Natural killer cell treated with Interleukin-12 subunit alpha and Interleukin-12 subunit beta and Interleukin-15 and Interleukin-18, amount 100 ng/mL, for 72 hours (primary cell): Measurements from ENCODE around the gene PCP2. TPM values are rescaled to one million over a fixed set of nuclear protein-coding genes. Genes with fewer than 3 reads are reported as not detected.
"Not testable (repeated sequence)": the region's sequence is repeated elsewhere in the genome, so short reads cannot be mapped to it uniquely, and the experiment has no call there.

Experiments used
- ATAC-seq, 2 donors: fragments of 150-1000 bp; cut with Tn5 transposase in 1 of 2; sonication (Bioruptor Pico), chemical (Tn5 transposase) in 1 of 2; 2 replicates each; pipeline ENCODE4 v1.10.0; 2021
- DNase-seq: peaks from one replicate; pipeline ENCODE4 v3.0.0; 2022; ENCODE audit warnings: low spot score
- H3K27ac Mint-ChIP-seq, 2 donors: 1 replicate in 1 of 2; 2 replicates in 1 of 2; pipeline ENCODE4 v1.8.0; 2022; ENCODE audit warnings: mixed read lengths in 2 of 2, mild to moderate bottlenecking in 1 of 2, moderate library complexity in 1 of 2
- H3K27me3 Mint-ChIP-seq, 2 donors: 1 replicate in 1 of 2; 2 replicates in 1 of 2; pipeline ENCODE4 v1.8.0; 2022; ENCODE audit warnings: mixed read lengths in 2 of 2
- H3K36me3 Mint-ChIP-seq: one replicate; pipeline ENCODE4 v1.8.0; 2022; ENCODE audit warnings: mixed read lengths
- H3K4me1 Mint-ChIP-seq, 2 donors: 1 replicate in 1 of 2; 2 replicates in 1 of 2; pipeline ENCODE4 v1.8.0; 2022; ENCODE audit warnings: low read depth in 2 of 2, mixed read lengths in 2 of 2, mild to moderate bottlenecking in 1 of 2
- H3K4me3 Mint-ChIP-seq: one replicate; pipeline ENCODE4 v1.8.0; 2022; ENCODE audit warnings: mixed read lengths
- H3K9me3 Mint-ChIP-seq: 2 replicates; pipeline ENCODE4 v1.8.0; 2022; ENCODE audit warnings: mixed read lengths
- total RNA-seq, 2 donors: library from RNA; stranded (reverse); gene quantifications; one replicate each; pipeline ENCODE4 v1.2.3, GENCODE V29; 2022

The PCP2 gene
- total RNA-seq, 2 donors from 2014 or later = 1.2 to 1.5 TPM

GRCh38 chr19:7650148-7650547 lies 16.6 kb upstream of the PCP2 start:
- no peak for DNase-seq
- no peaks in the 10 kb centered on the region for H3K36me3 Mint-ChIP-seq
- H3K4me1 Mint-ChIP-seq = peaks cover 14 to 17% of the 10 kb centered on the region in 2 donors
- no peak for ATAC-seq
- no peaks in the 10 kb centered on the region for H3K9me3 Mint-ChIP-seq
- H3K27ac Mint-ChIP-seq = no peak overlapping the region
- no peak overlapping the region for H3K4me3 Mint-ChIP-seq
- no peaks in the 10 kb centered on the region for H3K27me3 Mint-ChIP-seq

- Mint-ChIP-seq H3K4me3 (no peak overlapping the region), H3K36me3 (no peaks in the 10 kb centered on the region), H3K27ac (no peak overlapping the region), H3K27me3 (no peaks in the 10 kb centered on the region), H3K4me1 (peaks cover 14 to 17% of the 10 kb centered on the region in 2 donors), H3K9me3 (no peaks in the 10 kb centered on the region)
- no peak for DNase-seq
- ATAC-seq = no peak
Measured at GRCh38 chr19:7648265-7649014, 14.9 kb upstream of the PCP2 start.

- ATAC-seq = no peak
Measured at GRCh38 chr19:7647156-7647555, 13.6 kb upstream of the PCP2 start.

GRCh38 chr19:7646426-7646700 lies 12.8 kb upstream of the PCP2 start:
- no peaks in the 10 kb centered on the region for H3K9me3 Mint-ChIP-seq
- no peak overlapping the region for H3K27ac Mint-ChIP-seq
- ATAC-seq (no peak), DNase-seq (no peak)
- peaks cover 4 to 6% of the 10 kb centered on the region in 2 donors for H3K4me1 Mint-ChIP-seq
- H3K27me3 Mint-ChIP-seq = no peaks in the 10 kb centered on the region
- no peak overlapping the region for H3K4me3 Mint-ChIP-seq
- H3K36me3 Mint-ChIP-seq = no peaks in the 10 kb centered on the region

More at GRCh38 chr19:7647156-7647555, 13.6 kb upstream of the PCP2 start:
- H3K27me3 Mint-ChIP-seq = no peaks in the 10 kb centered on the region
- no peak overlapping the region for H3K4me3 Mint-ChIP-seq
- H3K9me3 Mint-ChIP-seq = no peaks in the 10 kb centered on the region
- H3K4me1 Mint-ChIP-seq = peaks cover 6 to 7% of the 10 kb centered on the region in 2 donors
- H3K36me3 Mint-ChIP-seq = no peaks in the 10 kb centered on the region
- no peak for DNase-seq
- H3K27ac Mint-ChIP-seq = no peak overlapping the region

DNA sequence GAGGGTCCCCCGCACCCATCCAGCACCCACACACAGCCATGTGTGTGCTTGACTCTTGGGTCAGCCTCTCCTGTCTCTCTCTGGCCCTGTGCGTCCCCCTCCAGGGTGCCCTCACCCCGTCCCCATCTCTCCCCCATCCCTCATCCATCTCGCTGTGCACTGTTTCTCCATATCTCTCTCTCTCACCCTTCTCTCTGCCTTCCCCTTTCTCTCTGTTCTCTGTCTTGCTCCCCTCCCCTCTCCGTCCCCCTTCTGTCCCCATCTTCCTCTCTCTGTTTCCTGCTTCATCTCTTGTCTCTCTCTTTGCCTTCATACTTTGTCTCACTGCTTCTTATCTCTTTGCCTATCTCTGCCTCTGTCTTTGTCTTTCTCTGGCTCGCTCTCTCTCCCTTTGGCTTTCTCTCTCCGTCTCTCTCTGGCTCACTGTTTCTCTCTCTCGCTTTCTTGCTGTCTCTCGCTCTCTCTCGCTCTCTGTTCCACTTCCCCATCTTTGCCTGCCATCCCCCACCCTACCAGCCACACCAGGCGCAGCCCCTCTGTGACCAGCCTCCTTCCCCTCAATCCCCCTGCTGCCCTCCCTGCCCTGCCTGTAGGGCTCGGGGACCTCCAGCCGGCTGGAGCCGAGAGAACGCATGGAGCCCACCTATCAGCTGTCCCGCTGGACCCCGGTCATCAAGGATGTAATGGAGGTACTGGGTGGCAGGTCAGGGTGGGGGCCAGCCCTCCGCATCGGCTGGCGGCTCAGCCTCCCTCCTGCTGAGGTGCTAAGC lies 12.3 kb upstream of the PCP2 start:
- no peak overlapping the region for H3K4me3 Mint-ChIP-seq
- no peaks in the 10 kb centered on the region for H3K27me3 Mint-ChIP-seq
- no peaks in the 10 kb centered on the region for H3K36me3 Mint-ChIP-seq
- H3K9me3 Mint-ChIP-seq = no peaks in the 10 kb centered on the region
- H3K27ac Mint-ChIP-seq = no peak overlapping the region
- no peak for ATAC-seq
- no peak for DNase-seq
- H3K4me1 Mint-ChIP-seq = peaks cover 4 to 6% of the 10 kb centered on the region in 2 donors

- peaks cover 7 to 10% of the 10 kb centered on the region in 2 donors for H3K4me1 Mint-ChIP-seq
- DNase-seq = no peak
- peaks cover under 1% of the 10 kb centered on the region for H3K9me3 Mint-ChIP-seq
- ATAC-seq = no peak
- no peak overlapping the region for H3K4me3 Mint-ChIP-seq
- peak overlapping the region in 1 of 2 donors; percentile 54 for H3K27ac Mint-ChIP-seq
- H3K27me3 Mint-ChIP-seq = no peaks in the 10 kb centered on the region
- peaks cover 2% of the 10 kb centered on the region for H3K36me3 Mint-ChIP-seq
Measured at GRCh38 chr19:7645163-7645562, 11.6 kb upstream of the PCP2 start.

GRCh38 chr19:7644550-7644877 lies 11.0 kb upstream of the PCP2 start:
- H3K9me3 Mint-ChIP-seq = peaks cover 6% of the 10 kb centered on the region
- no peak overlapping the region for H3K4me3 Mint-ChIP-seq
- DNase-seq (no peak), ATAC-seq (no peak)
- peaks cover 14 to 16% of the 10 kb centered on the region in 2 donors for H3K4me1 Mint-ChIP-seq
- H3K36me3 Mint-ChIP-seq = peaks cover 9% of the 10 kb centered on the region
- no peaks in the 10 kb centered on the region for H3K27me3 Mint-ChIP-seq
- peak overlapping the region in 1 of 2 donors; percentile 54 for H3K27ac Mint-ChIP-seq

DNA sequence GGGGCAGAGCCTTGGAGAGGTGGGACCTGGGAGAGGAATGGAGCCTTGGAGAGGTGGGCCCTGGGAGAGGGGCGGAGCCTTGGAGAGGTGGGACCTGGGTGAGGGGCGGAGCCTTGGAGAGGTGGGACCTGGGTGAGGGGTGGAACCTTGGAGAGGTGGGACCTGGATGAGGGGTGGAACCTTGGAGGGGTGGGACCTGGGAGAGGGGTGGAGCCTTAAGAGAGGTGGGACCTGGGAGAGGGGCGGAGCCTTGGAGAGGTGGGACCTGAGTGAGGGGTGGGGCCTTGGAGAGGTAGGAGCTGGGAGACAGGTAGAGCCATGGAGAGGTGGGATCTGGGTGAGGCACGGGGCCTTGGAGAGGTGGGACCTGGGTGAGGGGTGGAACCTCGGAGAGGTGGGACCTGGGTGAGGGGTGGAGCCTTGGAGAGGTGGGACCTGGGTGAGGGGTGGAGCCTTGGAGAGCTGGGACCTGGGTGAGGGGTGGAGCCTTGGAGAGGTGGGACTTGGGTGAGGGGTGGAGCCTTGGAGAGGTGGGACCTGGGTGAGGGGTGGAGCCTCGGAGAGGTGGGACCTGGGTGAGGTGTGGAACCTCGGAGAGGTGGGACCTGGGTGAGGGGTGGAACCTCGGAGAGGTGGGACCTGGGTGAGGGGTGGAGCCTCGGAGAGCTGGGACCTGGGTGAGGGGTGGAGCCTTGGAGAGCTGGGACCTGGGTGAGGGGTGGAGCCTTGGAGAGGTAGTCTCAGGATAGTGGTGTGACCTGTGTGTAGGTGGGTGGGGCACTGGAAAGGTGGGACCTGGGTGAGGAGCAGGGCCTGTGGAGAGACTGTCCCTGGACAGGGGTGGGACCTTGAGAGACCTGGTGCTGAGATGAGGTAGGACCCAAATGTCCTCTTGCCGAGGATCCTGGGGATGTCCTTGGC lies 10.4 kb upstream of the PCP2 start:
- not testable (repeated sequence) for H3K27ac Mint-ChIP-seq, H3K9me3 Mint-ChIP-seq, DNase-seq, ATAC-seq, H3K27me3 Mint-ChIP-seq, H3K36me3 Mint-ChIP-seq, H3K4me3 Mint-ChIP-seq
- H3K4me1 Mint-ChIP-seq = peaks cover 16 to 19% of the 10 kb centered on the region in 2 donors

DNA sequence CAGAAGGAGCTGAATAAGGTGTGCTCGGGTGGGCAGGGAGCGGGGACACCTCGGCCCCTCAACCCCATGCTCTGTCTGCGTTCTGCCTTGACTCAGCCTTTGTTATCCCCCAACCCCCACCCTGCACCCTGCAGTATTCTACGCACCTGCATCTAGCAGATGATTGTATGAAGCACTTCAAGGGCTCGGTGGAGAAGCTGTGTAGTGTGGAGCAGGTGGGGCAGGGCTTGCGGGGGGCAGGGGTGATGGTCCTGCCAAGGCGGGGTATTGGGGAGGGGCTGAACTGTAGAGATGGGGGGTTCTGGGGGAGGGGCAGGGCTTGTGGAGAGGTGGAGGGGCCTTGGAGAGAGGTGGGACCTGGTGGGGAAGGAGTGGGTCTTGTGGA lies 9.5 kb upstream of the PCP2 start:
- Mint-ChIP-seq H3K9me3 (peaks cover 6% of the 10 kb centered on the region), H3K27ac (no peak overlapping the region)
- DNase-seq = no peak

GRCh38 chr19:7642295-7643030 lies 8.9 kb upstream of the PCP2 start:
- DNase-seq (no peak), ATAC-seq (no peak)
- H3K27me3 Mint-ChIP-seq = no peaks in the 10 kb centered on the region
- peaks cover 6% of the 10 kb centered on the region for H3K9me3 Mint-ChIP-seq
- H3K4me1 Mint-ChIP-seq = peaks cover 23 to 24% of the 10 kb centered on the region in 2 donors
- H3K36me3 Mint-ChIP-seq = peaks cover 9% of the 10 kb centered on the region
- H3K4me3 Mint-ChIP-seq = no peak overlapping the region
- no peak overlapping the region for H3K27ac Mint-ChIP-seq

More for the DNA sequence above, 9.5 kb upstream of the PCP2 start:
- Mint-ChIP-seq H3K4me1 (peaks cover 19 to 20% of the 10 kb centered on the region in 2 donors), H3K27me3 (no peaks in the 10 kb centered on the region), H3K4me3 (no peak overlapping the region), H3K36me3 (peaks cover 9% of the 10 kb centered on the region)
- ATAC-seq = no peak

- Mint-ChIP-seq H3K9me3 (peaks cover 6% of the 10 kb centered on the region), H3K27ac (no peak overlapping the region), H3K4me3 (no peak overlapping the region), H3K27me3 (no peaks in the 10 kb centered on the region), H3K36me3 (peaks cover 9% of the 10 kb centered on the region), H3K4me1 (peaks cover 25% of the 10 kb centered on the region in 2 donors)
- no peak for DNase-seq
- ATAC-seq = no peak
Measured at GRCh38 chr19:7641290-7642276, 8.1 kb upstream of the PCP2 start.

DNA sequence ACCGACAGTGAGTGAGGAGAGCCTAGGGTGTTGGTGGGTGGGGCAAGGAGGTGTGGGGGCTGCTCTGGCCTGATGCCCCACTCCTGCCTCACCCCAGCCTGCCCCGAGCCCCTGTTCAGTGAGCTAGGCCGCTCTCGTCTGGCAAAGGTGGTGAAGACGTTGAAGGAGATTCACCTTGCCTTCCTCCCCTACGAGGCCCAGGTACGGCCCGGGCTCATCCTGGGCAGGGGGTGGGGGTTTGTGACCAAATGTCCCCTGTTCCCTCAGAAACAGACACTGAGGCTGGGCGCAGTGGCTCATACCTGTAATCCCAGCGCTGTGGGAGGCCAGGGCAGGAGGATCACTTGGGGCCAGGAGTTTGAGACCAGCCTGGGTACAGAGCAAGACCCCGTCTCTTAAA lies 7.3 kb upstream of the PCP2 start:
- Mint-ChIP-seq H3K4me3 (no peak overlapping the region), H3K27ac (no peak overlapping the region), H3K4me1 (peaks cover 22 to 30% of the 10 kb centered on the region in 2 donors), H3K27me3 (no peaks in the 10 kb centered on the region), H3K9me3 (peaks cover 6% of the 10 kb centered on the region), H3K36me3 (peaks cover 9% of the 10 kb centered on the region)
- DNase-seq (no peak), ATAC-seq (no peak)
